Activated CD4-positive, alpha-beta T cell treated with anti-CD3 and anti-CD28 coated beads, Interleukin-2, amount 50 U/mL, for 48 hours (primary cell): Measurements from ENCODE around the gene UNC79.
"Not testable (repeated sequence)": the region's sequence is repeated elsewhere in the genome, so short reads cannot be mapped to it uniquely, and the experiment has no call there.

ENCODE experiments used
- DNase-seq, 2 experiments: peaks; one replicate each; pipeline ENCODE4 v3.0.0-alpha.2; 2020

The UNC79 gene

DNA sequence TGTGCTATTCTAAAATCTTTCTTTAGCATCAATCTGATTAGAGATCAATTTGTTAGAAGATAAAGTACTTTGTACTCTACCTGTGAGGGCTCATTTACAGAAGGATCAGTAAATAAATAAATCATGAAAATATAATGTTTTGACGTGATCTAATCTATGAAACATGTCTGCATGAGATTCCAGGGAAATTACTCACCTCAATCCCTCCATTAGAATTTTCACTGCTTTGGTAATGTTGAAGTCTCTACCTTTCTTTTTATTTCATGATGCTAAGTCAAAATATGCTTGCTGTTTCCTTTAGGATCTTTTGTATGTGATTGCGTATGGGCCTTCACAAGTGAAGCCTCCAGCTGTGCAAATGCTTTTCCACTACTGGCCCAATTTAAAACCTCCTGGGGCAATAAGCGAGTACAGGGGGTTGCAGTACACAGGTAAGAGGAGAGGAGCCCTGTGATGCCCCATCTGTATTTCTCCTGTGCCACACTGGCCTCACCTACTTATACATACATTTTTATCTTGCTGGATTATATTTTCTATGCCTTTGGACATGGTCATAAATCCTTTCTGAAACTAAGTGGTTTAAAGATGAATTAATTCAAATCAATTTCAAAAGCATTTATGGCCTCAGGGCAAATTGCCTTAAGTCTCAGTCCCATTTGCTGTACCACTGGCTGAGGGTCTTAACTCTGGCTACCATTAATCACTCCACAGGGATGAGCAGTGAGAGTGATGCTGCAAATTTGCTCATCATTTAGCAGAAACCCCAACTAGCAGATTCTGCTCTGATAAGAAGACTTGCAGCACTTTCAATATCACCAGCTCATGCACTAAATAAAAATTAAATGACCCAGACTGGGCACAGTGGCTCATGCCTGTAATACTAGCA lies 66.4 kb downstream of the UNC79 start:
- no peak for DNase-seq

DNA sequence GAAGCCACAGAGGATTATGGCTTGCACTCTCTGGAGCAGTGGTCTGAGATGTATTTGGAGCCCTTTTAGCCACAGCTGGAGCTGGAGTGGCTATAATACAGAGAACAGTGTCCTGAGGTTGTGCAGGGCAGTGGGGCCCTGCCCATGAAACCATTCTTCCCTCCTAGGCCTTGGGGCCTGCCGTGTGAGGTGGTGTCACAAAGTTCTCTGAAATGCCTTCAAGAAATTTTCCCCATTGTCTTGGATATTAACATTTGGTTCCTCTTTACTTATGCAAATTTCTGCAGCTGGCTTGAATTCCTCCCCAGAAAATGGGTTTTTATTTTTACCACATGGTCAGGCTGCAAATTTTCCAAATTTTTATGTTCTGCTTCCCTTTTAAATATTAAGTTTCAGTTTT lies 79.3 kb downstream of the UNC79 start:
- no peak for DNase-seq

- DNase-seq = no peak
These were observed 80.3 kb downstream of the UNC79 start for GRCh38 chr14:93511001-93511400.

DNA sequence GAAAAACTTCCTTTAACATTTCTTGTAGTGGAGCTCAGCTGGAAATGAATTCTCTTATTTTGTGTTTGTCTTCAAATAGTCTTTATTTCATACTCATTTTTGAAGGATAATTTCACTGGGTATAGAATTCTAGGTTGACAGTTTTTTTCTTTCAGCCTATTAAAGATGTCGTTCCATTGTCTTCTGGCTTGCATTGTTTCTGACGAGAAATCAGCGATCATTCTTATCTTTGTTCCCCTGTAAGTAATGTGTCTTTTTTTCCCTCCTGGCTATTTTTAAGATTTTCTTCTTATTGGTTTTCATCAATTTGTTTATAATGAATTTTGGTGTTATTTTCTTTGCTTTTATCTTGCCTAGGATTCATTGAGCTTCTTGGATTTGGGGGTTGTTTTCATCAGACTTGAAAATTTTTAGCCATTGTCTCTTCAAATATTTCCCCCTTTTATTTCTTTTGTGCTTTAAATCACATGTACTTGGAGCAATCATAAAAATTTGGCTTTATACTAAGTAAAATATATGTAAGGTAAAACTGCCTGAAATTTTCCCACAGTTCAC lies 89.4 kb downstream of the UNC79 start:
- no peak for DNase-seq

- no peak for DNase-seq
These were observed 91.5 kb downstream of the UNC79 start for GRCh38 chr14:93522221-93522620.

DNA sequence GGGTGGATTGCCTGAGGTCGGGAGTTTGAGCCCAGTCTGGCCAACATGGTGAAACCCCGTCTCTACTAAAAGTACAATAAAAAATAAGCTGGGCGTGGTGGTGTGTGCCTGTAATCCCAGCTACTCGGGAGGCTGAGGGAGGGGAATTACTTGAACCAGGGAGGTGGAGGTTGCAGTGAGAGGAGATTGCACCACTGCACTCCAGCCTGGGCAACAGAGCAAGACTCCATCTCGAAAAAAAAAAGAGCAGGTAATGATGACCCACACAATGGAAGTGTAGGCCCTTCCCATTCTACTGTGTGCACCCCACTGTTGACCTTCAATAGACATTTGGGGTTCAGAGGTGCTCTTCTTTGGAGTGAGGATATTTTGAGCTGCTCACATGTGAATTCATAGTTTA lies 94.5 kb downstream of the UNC79 start:
- DNase-seq = not testable (repeated sequence)

GRCh38 chr14:93525696-93526451 lies 95.1 kb downstream of the UNC79 start:
- no peak for DNase-seq

DNA sequence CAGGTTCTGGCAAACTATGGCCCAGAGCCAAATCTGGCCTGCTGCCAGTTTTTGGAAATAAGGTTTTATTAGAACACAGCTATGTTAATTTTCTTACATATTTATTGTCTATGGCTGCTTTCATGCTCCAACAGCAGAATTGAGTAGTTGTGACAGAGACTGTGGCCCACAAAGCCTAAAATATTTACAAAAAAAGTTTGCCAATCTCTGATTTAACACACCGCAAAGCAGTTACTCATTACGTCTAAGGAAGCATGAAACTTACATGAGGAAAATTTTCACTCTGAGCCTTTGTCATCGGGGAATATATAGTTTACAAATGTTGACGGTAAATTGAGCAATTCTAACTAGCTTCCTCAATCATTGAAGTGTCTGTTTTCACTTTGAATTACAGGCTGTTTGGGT lies 96.5 kb downstream of the UNC79 start:
- no peak for DNase-seq

- DNase-seq = no peak
These were observed 98.3 kb downstream of the UNC79 start for GRCh38 chr14:93528884-93529558.

DNA sequence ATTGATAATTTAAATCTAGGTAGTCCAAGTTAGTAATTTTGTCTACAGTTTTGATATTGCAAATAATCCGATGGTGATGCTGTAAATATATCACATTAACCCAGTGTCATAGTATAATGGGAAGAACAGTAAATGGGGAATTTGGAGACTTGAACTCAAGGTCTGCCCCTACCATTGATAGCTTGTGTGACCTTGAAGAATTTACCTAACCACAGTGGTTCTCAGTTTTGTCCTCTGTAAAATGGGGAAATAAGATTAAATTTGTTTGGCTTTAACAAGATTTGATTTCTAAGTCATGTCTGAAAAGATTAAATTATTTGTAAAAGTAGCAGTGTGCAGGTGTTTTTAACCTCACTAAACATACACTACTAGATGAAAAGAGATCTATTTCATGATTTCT lies 100.9 kb downstream of the UNC79 start:
- no peak for DNase-seq

DNA sequence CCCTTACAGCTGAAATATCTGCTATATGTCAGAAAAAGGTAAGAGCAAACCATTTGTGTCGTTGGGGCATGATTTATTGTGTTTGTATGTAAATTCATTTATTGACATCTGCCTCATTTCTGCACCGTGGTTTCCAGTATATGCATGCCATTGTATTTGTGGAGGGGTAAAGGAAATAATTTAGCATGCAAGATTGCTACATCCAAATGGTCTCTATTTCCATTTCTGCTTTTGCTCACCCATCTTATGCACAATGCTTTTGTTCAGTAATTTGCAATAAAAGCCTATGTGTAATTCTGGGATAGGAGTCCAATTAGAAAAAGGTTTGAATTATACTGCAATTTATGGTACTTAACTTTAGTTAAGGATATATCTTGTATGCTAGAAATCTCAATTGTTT lies 101.8 kb downstream of the UNC79 start:
- no peak for DNase-seq

DNA sequence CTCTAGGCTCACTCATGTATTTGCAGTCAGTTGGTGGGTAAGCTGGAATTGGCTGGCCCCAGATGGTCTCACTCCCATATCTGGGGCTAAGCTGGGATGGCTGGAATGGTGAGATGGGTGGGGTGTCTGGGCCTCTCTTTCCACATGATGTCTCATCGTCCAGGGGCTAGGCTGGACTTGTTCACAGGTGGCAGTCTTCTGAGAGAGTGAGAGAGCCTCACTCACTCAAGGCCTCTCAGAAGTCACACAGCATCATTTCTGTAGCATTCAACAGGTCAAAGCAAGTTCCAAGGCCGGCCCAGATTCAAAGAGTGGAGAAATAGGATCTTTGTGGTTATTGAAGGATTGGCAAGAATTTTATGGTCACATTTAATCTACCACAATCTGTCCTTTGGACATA lies 102.7 kb downstream of the UNC79 start:
- DNase-seq = no peak

DNA sequence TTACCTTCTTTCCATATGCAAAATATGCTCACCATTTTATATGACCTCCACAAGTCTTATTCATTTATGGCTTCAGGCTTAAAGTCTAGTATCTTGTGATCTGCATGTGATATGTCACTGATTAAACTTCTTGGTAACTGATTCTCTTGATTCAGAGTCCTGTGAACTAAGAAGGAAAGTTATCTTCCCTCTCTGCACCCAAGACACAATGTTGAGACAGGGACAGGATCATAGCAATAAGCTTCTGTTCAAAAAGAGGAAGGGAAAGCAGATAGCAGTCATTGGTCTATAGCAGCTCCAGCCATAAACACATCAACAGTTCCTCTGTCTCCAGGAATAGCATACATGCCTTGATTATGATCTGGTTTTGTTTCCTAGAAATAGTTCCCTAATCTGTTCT lies 103.1 kb downstream of the UNC79 start:
- DNase-seq = no peak

- DNase-seq = no peak
These were observed 104.8 kb downstream of the UNC79 start for GRCh38 chr14:93535537-93535936.

DNA sequence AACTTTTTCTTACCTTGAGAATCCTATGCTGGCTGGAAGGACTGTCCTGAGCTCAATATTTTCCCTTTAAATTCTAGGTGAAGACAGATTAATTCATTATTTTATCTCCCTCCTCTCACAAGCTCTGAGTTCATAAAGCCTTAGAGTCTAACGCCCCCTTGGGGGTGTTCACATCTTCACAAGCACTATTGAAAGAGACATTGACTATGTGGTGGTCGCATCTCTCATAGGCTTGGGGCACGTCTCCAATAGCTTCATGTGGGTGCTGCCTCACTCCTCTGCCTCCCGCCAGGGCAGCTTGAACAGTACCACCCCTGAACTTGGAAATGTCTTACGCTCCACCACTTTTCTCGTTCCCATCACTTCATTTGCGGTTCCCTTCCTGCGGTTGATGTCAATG lies 106.2 kb downstream of the UNC79 start:
- no peak for DNase-seq

- no peak for DNase-seq
These were observed 107.2 kb downstream of the UNC79 start for GRCh38 chr14:93537951-93538350.

GRCh38 chr14:93538413-93538812 lies 107.7 kb downstream of the UNC79 start:
- DNase-seq = peak in 1 of 2 experiments; percentile 4

GRCh38 chr14:93540235-93540634 lies 109.5 kb downstream of the UNC79 start:
- DNase-seq = no peak

DNA sequence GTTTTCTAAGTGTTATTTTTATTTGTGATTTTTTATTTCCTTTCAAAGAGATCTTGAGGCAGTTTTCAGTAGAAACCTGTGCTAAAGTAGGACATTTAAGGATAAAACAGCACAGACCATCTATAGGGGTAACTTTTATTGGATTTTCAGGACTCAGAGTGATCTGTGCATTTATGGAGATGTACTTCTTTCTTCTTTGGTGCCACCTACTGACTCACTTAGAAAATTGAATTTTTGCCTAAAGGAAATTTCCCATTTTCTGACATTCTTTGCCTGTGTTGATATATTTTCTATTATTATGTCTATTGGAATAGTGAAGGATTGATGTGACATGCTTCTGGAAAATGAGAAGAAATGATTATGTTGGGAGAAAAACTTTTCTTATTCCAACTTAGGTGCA lies 113.0 kb downstream of the UNC79 start:
- no peak for DNase-seq

DNA sequence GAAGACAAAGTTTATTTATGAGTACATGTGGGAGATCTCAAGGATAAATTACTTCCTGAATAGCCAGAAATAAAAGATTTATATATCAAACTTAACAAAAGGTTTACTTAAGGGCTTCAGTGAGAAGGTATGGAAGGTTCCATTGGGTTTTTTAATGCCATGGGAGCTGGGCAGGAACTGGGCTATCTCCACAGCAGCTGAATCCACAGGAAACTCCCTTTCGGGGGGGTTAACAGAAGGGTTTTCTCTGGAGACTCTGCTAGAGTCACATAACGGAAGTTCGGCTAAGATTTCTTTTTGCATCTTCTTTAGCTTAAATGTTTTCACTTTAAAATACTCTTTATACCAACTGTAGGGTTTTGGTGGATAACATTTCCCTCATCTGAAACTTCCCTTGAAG lies 113.5 kb downstream of the UNC79 start:
- no peak for DNase-seq

- no peak for DNase-seq
These were observed 115.9 kb downstream of the UNC79 start for GRCh38 chr14:93546642-93547041.

GRCh38 chr14:93548102-93548843 lies 117.5 kb downstream of the UNC79 start:
- DNase-seq = no peak

DNA sequence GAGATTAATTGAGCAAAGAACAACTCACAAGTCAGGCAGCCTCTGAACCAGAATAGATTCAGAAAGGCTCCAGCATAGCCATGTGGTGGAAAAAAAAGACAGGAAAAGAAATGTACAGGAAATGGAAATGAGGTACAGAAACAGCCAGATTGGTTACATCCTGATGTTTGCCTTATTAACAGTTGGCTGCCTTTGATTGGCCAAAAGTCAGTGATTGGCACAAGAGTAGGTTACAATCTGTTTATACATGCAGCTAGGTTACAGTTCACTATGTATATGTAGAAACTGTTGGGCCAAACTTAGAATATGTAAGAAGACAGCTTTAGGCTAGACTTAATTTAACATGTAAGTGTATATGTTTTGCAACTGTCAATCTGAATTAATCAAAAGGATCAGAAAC lies 118.9 kb downstream of the UNC79 start:
- no peak for DNase-seq
